GM12878 (cell line): ENCODE data around the gene DLK1. TPM values are rescaled to one million over a fixed set of nuclear protein-coding genes. Genes with fewer than 3 reads are reported as not detected.

Experiments
- ATAC-seq: fragments of 200-7000 bp; cut with Tn5 transposase; 3 replicates; pipeline ENCODE4 v1.9.1; 2020; ENCODE audit warnings: mild to moderate bottlenecking, moderate library complexity
- BruUV-seq: library from RNA; stranded (reverse); fragments of 400-500 nt; replicated peaks from 2 replicates; lab custom pipeline; 2021; lab: Mats Ljungman, UMichigan
- CTCF ChIA-PET: fragments of 300-600 bp; sonication (Branson Sonifier 250); formaldehyde crosslinking; extraction: SDS; loops from one replicate; lab custom pipeline; 2021; ENCODE audit warnings: inconsistent platforms; lab: Yijun Ruan, JAX
- POLR2A ChIA-PET: fragments of 350-600 bp; formaldehyde crosslinking; extraction: SDS; loops from one replicate; lab custom pipeline; 2021; ENCODE audit warnings: inconsistent platforms; lab: Charles Lee
- RAD21 ChIA-PET: fragments of 300-600 bp; sonication (Branson Sonifier 250); formaldehyde crosslinking; loops from one replicate; lab custom pipeline; 2023; ENCODE audit warnings: antibody characterized with exemption; ENCODE audit not compliant: unreplicated experiment; lab: Charles Lee
- SMC1A ChIA-PET: fragments of 300-600 bp; sonication (Branson Sonifier 250); formaldehyde crosslinking; loops from one replicate; lab custom pipeline; 2023; ENCODE audit not compliant: unreplicated experiment, uncharacterized antibody; lab: Charles Lee
- DNase-seq: peaks from one replicate; pipeline ENCODE4 v3.0.0-alpha.2; 2011; ENCODE audit warnings: low read depth, low spot score
- FAIRE-seq: peaks from 3 replicates; lab custom pipeline; 2011; peaks lifted over from hg19 to GRCh38; lab: Jason Lieb, UNC
- H2AFZ ChIP-seq: 2 replicates; pipeline ENCODE4 v1.6.0; 2011; ENCODE audit warnings: low read depth, low read length, control low read depth; ENCODE audit not compliant: control insufficient read depth
- H3K27ac ChIP-seq: 2 replicates; pipeline ENCODE4 v1.5.1; 2011; ENCODE audit warnings: control low read depth; ENCODE audit not compliant: control insufficient read depth, insufficient read depth
- H3K27me3 ChIP-seq, 2 experiments: replicated peaks in 1 of 2; 2 replicates each; pipeline versions ENCODE4 v1.6.0 to v1.6.1; 2011; ENCODE audit warnings: low read length in 1 of 2; ENCODE audit not compliant: control insufficient read depth in 2 of 2, insufficient read depth in 2 of 2
- H3K36me3 ChIP-seq, 2 experiments: 2 replicates each; pipeline ENCODE4 v1.5.1; 2011; ENCODE audit warnings: low read length in 1 of 2; ENCODE audit not compliant: control insufficient read depth in 2 of 2, insufficient read depth in 2 of 2
- H3K4me1 ChIP-seq: 2 replicates; pipeline ENCODE4 v1.6.1; 2011; ENCODE audit warnings: mild to moderate bottlenecking, low read length, moderate library complexity, mixed read lengths; ENCODE audit not compliant: control insufficient read depth, insufficient read depth
- H3K4me2 ChIP-seq: 2 replicates; pipeline ENCODE4 v1.6.0; 2011; ENCODE audit warnings: control low read depth; ENCODE audit not compliant: control insufficient read depth, insufficient read depth
- H3K4me3 ChIP-seq: fragments of 200-600 bp; sonication (generic); 2 replicates; pipeline ENCODE4 v1.5.1; 2016
- H3K79me2 ChIP-seq: 2 replicates; pipeline ENCODE4 v1.6.0; 2011; ENCODE audit warnings: low read length; ENCODE audit not compliant: control insufficient read depth, insufficient read depth
- H3K9ac ChIP-seq: 2 replicates; pipeline ENCODE4 v1.8.0; 2011; ENCODE audit warnings: low read length, control low read depth, mixed read lengths; ENCODE audit not compliant: control insufficient read depth, insufficient read depth
- H3K9me3 ChIP-seq: replicated peaks from 3 replicates; pipeline ENCODE4 v1.5.1; 2011; ENCODE audit warnings: mild to moderate bottlenecking, low read length; ENCODE audit not compliant: control insufficient read depth, insufficient read depth
- H4K20me1 ChIP-seq: 2 replicates; pipeline ENCODE4 v1.6.0; 2011; ENCODE audit not compliant: control insufficient read depth, insufficient read depth
- ATF2 ChIP-seq: IDR thresholded peaks from 2 replicates; pipeline ENCODE4 v1.6.1; 2012; ENCODE audit warnings: low read length, inconsistent platforms
- ATF3 ChIP-seq: IDR thresholded peaks from 2 replicates; pipeline ENCODE4 v1.6.1; 2011; ENCODE audit warnings: low read depth, mild to moderate bottlenecking, low read length, moderate library complexity, borderline replicate concordance; ENCODE audit errors: extremely low read depth
- ATF7 ChIP-seq: fragments of 450-650 bp; IDR thresholded peaks from 2 replicates; pipeline ENCODE4 v1.6.1; 2016; ENCODE audit warnings: low read depth, mild to moderate bottlenecking
- BCL3 ChIP-seq: IDR thresholded peaks from 2 replicates; pipeline ENCODE4 v1.6.1; 2011; ENCODE audit warnings: borderline replicate concordance, low read depth, mild to moderate bottlenecking, moderate library complexity, low read length; ENCODE audit not compliant: insufficient read depth, poor library complexity, severe bottlenecking
- CREB1 ChIP-seq: IDR thresholded peaks from 2 replicates; pipeline ENCODE4 v1.6.1; 2012; ENCODE audit warnings: low read depth, mild to moderate bottlenecking, inconsistent platforms
- DPF2 ChIP-seq: fragments of 450-650 bp; IDR thresholded peaks from 2 replicates; pipeline ENCODE4 v1.6.1; 2017; ENCODE audit warnings: mild to moderate bottlenecking
- IKZF2 ChIP-seq, 2 experiments: fragments of 450-650 bp; IDR thresholded peaks; 2 replicates each; pipeline ENCODE4 v1.6.1; 2017; ENCODE audit warnings: mild to moderate bottlenecking in 2 of 2, moderate library complexity in 2 of 2
- JUND ChIP-seq: IDR thresholded peaks from 2 replicates; pipeline ENCODE4 v1.6.1; 2012; ENCODE audit warnings: low read depth, mild to moderate bottlenecking, low read length, improper control_type of control experiment, moderate library complexity
- KDM1A ChIP-seq: fragments of 200-600 bp; sonication (generic); IDR thresholded peaks from 2 replicates; pipeline ENCODE4 v1.6.1; 2016; ENCODE audit warnings: borderline replicate concordance
- RUNX3 ChIP-seq: IDR thresholded peaks from 2 replicates; pipeline ENCODE4 v1.6.1; 2012; ENCODE audit warnings: low read length, inconsistent platforms
- SP1 ChIP-seq: IDR thresholded peaks from one replicate; pipeline ENCODE4 v1.6.1; 2011; ENCODE audit warnings: low read depth, low read length
- ZBTB33 ChIP-seq: fragments of 450-650 bp; IDR thresholded peaks from 2 replicates; pipeline ENCODE4 v1.6.1; 2017; ENCODE audit warnings: mild to moderate bottlenecking
- ZBTB40 ChIP-seq: fragments of 450-650 bp; IDR thresholded peaks from 2 replicates; pipeline ENCODE4 v1.6.1; 2016; ENCODE audit warnings: mild to moderate bottlenecking, moderate library complexity, borderline replicate concordance
- WGBS: methylation state at CpG from one replicate; pipeline ENCODE4 v1.1.6; 2016; ENCODE audit warnings: low lambda C conversion rate; ENCODE audit not compliant: insufficient replicate concordance, insufficient coverage; ENCODE audit errors: missing lambda C conversion rate; 5-methylcytosine and 5-hydroxymethylcytosine counted together
- in situ Hi-C: fragments of 300-500 bp; cut with MboI; formaldehyde crosslinking; loops from 9 replicates; pipeline ENCODE4 v1.14.3; 2018; ENCODE audit warnings: mixed read lengths
- intact Hi-C: fragments of 100-400 bp; cut with micrococcal nuclease; formaldehyde crosslinking; loops from one replicate; pipeline ENCODE4 v1.14.2; 2022; ENCODE audit not compliant: unreplicated experiment
- polyA plus RNA-seq, 11 experiments: library from polyadenylated mRNA; depleted of rRNA in 4 of 11; unstranded in 6 of 11; stranded (reverse) in 5 of 11; fragments of >200 nt; fragmentation: Nextera tagmentation in 4 of 11; fragmentation: Illumina TruSeq in 1 of 11; extraction: Ambion mirVana in 4 of 11; extraction: Trizol in 1 of 11; gene quantifications; 1 replicate in 1 of 11; 2 replicates in 10 of 11; pipeline versions ENCODE4 v1.2.1 to v1.2.3, GENCODE V29; 2011 to 2016; ENCODE audit warnings: inconsistent platforms in 2 of 11, missing spikeins in 2 of 11, low read depth in 1 of 11
- total RNA-seq, 4 experiments: library from RNA; depleted of rRNA in 3 of 4; stranded (reverse); fragments of >200 nt in 3 of 4; fragmentation: Illumina TruSeq in 1 of 4; extraction: Trizol in 1 of 4; gene quantifications; 2 replicates each; pipeline versions ENCODE4 v1.2.1 to v1.2.3, GENCODE V29; 2013 to 2021

The DLK1 gene
- total and polyA plus RNA-seq, 10 of the 15 experiments (the other 5 are each of a cell fraction or from before 2014, with no cell fraction given): 0.87 TPM; not detected in 9

GRCh38 chr14:100732766-100733100, 6.0 kb downstream of the DLK1 start (continued):
- TF ChIP-seq JUND (no peak), RUNX3 (no peak), SP1 (no peak)

- H3K9ac ChIP-seq: no peak overlapping the region
- no TSS peak for BruUV-seq
- no peak overlapping the region for H2AFZ ChIP-seq
- no peaks in the 10 kb centered on the region for H3K79me2 ChIP-seq
- RAD21 ChIA-PET: no interaction called here
- H3K27me3 ChIP-seq: peaks cover 0 to 2% of the 10 kb centered on the region in 2 experiments; a peak in 1 of 4 replicates
- CTCF ChIA-PET: no interaction called here
- H3K4me1 ChIP-seq: no peaks in the 10 kb centered on the region
- FAIRE-seq: no peak
- no peaks in the 10 kb centered on the region for H3K9me3 ChIP-seq
- no peak overlapping the region for H3K4me3 ChIP-seq
- H3K4me2 ChIP-seq: no peak overlapping the region
- intact Hi-C loops: no loop called here
- no peak for DNase-seq
- POLR2A ChIA-PET: no interaction called here
- H4K20me1 ChIP-seq: no peaks in the 10 kb centered on the region
- WGBS: 57% methylated on average over 19 of the region's 19 CpGs
- SMC1A ChIA-PET: no interaction called here
- in situ Hi-C loops: no loop called here
- ATAC-seq: no peak
- no peak overlapping the region for H3K27ac ChIP-seq
- H3K36me3 ChIP-seq: no peaks in the 10 kb centered on the region
- TF ChIP-seq IKZF2 (IDR thresholded peaks at IDR 0.05) (no peak), BCL3 (no peak), CREB1 (no peak), ZBTB40 (no peak), ATF3 (no peak), KDM1A (no peak), ZBTB33 (no peak), ATF2 (no peak), ATF7 (no peak), SP1 (no peak), DPF2 (no peak)
These were observed 6.6 kb downstream of the DLK1 start for GRCh38 chr14:100733152-100733850.
